ENCODE measurements around the gene SDF2L1.

GRCh38 chr22:21632237-21632895, 9.7 kb upstream of the SDF2L1 start, which contains the start of gene CCDC116:
- TF ChIP-seq POLR2A (IDR thresholded peaks at IDR 0.05; ENCODE audit: low read depth, low read length) (no peak), CTCF (IDR thresholded peaks at IDR 0.05; ENCODE audit: extremely low read depth in 1 of 2, insufficient read depth in 1 of 2, low read depth in 1 of 2, low read length in 2 of 2) (no peak), POLR2AphosphoS5 (IDR thresholded peaks at IDR 0.05; ENCODE audit: insufficient read depth, low read depth, low read length) (no peak), EZH2 (IDR thresholded peaks at IDR 0.05; ENCODE audit: borderline replicate concordance, low read depth, low read length, severe bottlenecking) (no peak)
